G401.6 (cell line): Measurements from ENCODE around the gene CIAO3.
A peak's percentile ranks its signal among the peaks of the same experiment; 100 is the strongest.

Experiments used
- FAIRE-seq: peaks from 2 replicates; lab custom pipeline; 2012; peaks lifted over from hg19 to GRCh38; lab: Jason Lieb, UNC

The CIAO3 gene

DNA sequence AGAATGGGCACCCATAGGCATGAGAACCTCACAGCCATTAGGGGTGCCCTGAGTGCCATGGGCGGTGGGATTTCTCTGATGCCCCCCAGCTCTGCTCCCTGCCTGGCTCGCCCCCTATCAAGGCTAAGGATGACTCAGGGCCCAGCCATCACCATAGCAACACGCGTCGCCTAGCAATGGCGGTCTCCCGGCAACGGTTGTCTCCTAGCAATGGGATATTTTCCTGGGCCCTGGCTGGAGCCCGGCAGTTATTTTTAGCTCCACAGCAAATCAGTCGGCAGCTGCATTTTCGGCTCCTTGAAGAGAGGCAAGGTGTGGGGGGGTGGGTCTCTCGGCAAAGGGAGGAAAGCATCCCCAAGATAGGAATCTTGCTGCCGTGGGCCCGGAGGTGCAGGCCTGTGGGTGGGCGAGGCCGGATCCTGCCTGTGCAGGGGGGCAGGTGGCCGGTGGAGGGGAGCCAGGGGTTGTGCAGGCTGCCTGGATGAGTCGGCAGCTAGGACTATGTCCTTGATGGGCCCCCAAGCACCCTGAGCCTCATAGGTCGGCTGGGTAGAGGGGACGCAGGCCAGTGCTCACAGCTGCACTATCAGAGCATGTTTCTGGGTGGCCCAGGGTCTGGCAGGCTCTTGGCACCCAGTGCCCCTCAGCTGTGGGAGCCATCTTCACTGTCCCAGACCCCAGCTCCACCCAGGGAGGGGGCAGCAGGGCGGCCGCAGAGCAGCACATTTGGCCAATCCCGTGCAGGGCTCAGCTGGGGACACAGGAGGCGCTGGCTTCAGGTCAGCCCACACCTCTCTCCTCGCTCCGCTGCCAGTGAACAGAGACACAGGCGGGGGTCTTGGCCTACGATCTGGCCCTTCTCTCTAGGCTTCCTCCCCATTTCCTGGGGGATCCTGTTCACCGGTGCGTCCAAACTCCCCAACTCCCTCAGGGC, 31.0 kb downstream of the CIAO3 start:
- FAIRE-seq: peak; percentile 89

DNA sequence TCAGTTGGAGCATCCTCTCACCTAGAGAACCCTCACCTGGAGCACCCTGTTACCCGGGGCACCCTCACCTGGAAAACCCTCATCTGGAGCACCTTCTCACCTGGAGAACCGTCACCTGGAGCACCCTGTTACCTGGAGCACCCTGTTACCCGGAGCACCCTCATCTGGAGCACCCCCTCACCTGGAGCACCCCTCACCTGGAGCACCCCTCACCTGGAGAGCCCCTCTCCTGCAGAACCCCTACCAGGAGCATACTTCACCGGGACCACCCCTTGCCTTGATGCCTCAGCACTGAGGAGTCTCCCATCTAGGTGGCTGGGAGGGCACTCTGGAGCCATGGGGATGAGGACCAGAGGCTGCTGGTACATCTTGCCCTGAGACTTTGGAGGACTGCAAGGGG, 31.8 kb downstream of the CIAO3 start:
- FAIRE-seq: no peak

DNA sequence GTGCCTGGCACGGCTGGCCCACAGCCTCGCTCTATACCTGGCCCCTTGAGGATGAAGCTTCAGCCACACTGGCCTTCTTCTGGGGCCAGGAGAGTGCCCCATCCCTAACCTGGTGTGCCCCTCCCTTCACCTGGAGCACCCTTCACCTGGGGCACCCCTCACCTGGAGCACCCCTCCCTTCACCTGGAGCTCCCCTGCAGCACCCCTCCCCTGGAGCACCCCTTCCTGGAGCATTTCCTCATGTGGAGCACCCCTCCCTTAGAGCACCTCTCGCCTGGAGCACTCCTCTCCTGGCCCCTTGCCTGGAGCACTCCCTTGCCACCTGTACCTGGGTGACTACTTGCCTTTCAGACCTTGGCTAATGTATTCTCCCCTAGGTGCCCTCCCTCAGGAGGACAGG, 32.8 kb downstream of the CIAO3 start:
- FAIRE-seq: no peak

DNA sequence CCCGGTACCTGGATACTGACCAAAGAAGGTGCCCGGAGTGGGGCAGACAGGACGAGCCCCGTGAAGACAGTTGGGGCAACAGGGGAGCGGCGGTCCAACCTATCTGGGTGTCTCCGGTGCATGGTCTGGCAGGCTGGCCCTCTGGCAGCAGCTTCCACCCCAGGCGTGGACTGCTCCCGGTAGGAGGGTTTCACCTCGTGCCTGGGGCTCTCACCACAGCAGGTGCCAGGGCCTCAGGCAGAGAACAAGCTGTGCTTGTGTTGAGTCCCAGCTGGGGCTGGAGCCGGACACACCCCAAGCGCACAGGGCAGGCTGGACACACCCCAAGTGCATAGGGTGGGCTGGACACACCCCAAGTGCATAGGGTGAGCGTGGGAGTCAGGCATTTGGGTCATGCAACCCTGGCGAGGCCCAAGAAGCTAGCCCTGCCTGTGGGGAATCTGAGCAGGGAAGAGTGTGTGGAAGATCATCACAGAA, 33.7 kb downstream of the CIAO3 start:
- FAIRE-seq: no peak

DNA sequence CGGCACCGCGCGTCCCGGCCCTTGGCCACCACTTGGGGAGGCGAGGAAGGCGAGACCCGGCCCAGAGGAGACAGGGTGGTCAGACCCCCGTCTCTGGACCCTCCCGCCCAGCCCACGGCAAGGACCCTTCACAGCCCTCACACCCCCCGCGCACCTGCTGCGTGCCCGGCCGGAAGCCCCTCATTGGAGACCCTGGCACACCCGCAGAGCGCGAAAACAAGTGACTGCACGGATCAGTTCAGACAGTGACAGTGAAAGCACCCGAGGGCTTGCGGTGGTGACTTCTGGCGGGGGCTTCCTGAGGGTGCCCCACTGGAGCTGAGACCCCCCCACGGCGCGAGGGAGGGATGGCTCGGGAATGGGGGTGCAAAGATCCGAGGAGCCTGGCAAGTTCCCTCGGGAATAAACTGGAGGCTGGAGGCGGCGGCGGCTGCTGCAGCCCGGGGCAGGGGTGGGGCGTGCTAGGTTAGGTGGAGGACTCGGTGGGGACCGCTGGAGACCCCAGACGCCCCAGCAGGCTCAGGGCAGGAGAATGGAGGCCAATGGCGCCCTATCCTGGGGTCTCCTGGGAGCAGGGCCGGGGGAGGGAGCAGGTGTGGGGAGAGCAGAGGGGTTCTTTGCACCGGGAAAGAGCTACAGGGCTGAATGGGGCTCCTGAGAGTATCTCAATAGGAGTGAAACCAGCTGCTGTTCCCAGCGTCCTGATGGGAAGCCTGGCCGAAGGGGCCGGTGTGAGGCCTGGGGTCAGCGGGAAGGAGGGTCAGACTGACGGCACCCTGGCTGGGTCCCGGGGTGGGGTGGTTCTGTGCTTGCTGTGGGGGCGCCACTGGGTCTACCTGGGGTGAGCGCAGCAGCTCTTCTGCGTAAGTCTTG, 34.4 kb downstream of the CIAO3 start:
- no peak for FAIRE-seq

DNA sequence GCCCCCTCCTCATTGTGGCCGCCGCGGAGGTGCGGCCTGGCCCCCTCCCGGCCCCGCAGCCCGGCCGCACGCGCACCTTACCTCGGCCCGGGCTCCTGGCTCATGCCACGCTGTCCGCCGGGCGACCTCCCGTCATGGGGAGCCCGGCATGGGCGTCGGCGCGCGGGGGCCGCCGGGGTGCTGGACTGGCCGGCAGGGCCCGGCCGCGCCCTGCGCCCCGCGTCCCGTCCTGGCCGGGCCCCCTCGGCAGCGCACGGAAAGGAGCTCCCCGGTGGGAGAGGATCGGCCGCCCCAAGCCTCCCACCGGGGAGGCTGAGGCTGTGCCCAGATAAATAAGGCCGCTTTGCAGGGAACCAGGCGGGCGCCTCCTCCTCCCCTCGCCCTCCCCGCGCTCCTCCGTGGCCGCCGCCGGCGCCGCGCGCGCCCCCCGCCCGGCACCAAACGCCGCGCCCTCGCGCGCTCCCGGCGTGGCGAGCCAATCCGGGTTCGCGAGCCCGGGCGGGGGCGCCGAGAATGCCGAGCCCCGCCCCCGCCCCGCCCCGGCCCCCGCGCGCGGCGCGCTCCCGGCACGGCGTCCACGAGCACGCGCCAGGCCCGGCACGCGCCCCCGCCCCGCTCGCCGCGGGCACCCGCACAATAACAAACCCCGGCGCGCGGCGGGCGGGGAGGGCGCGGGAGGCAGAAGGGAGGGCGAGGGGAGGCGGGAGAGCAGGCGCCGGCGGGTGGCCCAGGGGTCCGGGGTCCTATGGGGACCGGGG, 35.2 kb downstream of the CIAO3 start, which contains the start of gene FBXL16:
FBXL16 (minus strand) TSS at position 371 of the 758 bp plus-strand sequence. CDS start 8,396 bp downstream, outside the sequence.
- no peak for FAIRE-seq

DNA sequence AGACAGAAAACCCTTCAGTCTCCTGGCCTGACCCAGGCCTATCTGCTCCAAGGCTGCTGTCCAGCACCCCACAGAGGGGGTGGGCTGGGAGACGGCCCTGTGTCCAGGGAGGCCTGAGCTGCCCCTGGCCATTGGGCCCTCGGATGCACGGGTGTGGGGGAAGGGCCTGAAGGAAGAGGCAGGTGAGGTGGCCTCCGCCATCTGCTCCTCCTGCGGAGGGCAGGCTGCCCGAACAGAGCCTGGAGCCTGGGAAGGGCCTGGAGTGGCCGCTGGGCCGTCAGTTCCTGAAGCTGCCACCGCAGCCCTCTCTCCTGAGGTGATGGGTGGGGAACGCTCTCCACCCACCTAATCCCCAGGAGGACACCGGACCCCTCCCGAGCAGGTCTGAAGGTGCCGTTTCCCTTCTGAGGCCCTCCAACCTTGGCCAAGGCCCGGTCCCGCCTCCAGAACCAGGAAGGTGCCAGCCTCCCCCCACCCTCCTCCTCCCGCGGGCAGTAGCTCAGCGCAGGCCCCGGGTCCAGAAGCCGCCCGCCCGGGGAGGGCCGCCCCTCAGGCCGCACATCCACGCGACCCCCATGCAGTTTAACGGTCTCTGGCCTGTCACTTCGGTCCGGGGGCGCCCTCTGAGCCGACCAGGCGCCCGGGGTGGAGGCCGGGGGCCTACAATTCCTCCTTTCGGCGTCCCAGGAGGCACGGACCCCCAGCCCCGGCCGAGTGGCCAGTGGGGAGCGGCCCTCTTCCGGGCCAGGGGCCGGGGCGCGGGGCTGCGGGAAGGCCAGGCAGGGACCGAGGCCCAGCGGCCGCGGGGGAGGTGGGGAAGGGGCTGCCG, 36.0 kb downstream of the CIAO3 start:
- FAIRE-seq: no peak

DNA sequence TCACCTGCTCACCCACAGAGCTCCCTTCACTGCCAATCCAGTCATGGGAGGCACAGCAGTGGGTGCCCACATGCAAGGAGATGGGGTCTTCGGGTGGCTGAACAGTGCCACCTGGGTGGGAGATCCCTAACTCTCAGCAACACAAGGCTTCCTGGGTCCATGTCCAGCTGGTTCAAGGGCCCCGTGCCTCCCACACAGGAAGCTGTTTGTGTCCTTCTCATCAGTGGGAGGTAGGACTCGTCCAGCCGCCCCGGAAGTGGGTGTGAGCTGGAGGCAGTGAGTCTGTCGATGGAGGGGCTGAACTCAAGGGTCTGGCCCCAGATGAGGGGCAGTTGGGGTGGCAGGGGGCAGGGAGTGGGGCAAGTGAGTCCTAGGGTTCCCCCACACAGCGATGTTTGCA, 36.8 kb downstream of the CIAO3 start:
- FAIRE-seq: no peak

DNA sequence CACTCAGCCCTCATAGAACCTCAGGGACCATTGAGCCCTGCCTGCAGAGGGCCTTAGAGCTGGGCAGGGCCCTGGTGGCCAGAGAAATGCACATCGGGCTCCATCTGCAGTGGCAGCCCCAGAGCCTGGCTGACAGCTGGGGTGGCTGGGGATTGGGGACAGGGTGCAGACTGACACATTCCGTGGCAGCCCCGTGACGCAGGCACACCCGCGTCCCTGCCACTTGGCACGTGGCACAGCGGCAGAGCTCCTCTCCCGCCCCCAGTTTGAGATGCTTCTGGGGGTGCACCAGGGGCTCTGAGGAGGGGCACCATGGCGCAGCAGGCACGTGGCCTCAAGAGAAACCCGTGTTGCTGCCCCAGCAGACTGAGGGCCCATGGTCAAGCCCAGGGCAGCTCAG, 37.4 kb downstream of the CIAO3 start:
- no peak for FAIRE-seq

DNA sequence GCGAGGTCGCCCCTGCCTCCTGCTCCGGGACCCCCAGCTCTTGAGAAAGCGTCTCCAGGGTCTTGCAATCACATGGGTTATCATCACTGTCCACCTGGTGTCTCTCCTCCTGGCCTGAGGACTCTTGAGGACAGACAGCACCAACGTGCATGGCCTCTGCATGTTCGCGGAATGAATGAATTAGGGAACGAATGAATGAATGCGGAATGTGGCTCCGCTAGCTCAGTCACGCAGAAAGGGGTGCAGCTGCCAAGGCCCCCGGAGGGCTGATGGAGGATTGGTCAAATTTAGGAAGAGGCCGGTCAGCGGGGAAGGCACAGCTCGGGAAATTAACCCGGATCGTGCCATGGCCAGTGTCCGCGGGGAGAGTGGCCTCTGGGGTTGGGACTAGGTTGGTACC, 38.5 kb downstream of the CIAO3 start:
- no peak for FAIRE-seq

DNA sequence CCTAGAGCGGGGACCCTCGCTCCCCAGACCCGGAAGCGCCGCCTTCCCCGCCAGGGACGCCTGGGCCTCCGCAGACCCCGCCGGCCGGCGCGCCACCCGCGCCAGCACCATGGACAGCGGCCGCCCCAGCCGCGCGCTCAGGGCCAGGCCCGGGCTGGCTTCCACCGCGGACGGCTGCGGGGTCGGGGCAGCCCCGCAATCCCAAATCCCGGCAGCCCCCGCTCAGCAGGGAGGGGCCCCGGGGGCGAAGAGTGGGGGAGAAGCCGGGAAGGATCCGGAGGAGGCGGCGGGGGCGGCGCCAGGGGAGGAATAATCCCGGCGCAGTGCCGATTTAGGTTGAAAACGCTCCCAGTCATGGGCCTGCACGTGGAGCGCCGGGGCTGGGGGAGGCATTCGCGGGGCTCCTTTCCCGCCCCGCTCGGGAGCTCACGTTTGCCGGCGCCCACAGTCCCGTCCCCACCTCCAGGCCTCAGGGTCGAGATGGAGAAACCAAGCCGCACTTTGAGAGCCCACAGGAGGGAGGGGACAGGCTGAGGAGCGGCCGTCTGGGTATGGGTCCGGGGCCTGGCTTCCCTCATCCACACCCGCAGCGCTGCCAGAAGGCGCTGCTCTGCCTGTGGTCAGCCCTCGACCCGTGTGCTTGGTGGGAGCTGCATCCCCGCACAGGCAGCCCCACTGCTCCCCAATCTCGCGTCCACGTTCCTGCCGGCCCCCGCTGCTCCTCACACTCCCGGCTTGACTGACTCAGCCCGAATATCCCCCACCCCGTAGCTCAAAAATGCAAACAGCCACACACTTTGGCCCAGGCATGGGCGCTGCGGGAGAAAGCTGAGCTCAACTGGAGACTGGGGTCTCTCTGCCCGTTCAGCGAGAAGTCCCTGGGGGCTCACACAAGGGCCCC, 39.9 kb downstream of the CIAO3 start:
- FAIRE-seq: no peak

DNA sequence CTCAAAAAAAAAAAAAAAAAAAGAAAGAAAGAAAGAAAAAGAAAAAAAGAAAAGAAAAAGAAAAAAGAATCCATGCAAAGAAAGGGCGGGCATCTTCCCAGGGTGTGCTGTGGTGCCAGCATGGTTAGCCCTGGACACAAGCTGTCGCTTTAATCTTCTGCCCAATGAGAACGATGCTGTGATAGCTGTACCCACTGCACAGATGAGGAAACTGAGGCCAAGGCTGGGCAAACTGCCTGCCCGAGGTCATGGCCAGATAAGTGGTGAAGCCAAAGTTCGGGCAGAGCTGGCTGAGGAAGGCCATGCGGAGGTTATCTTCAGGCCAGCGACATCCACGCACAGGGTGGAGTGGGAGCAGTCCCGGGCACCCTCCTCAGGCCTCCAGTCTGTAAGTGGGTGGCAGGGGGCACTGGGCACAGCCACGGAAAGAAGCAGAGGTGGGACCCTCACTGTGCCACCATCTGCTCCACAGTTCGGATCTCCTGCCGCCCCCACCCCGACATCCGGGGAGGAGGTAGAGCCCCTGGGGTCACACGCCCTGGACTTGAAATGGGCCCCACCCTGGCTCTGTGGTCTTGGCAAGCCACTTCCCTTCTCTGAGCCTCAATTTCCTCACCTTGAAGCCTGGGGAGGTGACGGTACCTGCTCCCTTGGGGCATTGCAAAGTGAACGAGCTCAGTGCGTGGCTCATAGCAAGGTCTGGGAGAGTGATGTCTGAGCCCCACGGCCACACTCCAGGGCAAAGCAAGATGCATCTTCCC, 41.7 kb downstream of the CIAO3 start:
- FAIRE-seq: no peak

DNA sequence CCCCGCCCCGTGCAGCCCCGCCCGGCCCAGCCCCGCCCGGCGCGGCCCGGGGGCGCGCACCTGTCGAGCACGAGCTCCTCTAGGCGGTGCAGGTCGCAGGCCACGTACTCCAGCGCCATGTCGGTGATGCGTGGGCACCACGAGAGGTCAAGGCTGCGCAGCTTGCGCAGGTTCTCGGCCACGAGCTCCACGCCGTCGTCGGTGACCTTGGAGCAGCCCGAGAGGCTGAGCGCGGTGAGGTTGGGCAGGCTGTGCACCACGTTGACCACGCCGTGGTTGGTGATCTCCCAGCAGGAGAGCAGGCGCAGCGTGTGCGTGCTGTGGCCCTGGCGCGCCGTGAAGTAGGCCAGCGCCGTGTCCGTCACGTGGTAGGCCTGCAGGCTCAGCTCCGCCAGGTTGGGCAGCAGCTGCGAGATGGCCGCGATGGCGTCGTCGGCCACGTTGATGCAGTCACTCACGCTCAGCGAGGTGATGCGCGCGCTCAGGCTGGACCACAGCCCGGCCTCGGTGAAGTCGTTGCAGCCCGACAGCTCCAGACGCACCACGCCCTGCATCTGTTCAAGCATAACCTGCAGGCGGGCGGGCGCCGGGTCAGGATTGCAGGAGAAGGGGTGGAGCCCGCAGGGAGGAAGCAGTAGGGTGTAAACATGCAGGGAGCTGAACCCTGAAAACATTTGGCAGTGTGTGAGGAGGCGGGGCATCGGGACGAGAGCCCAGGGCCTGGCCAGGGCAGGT, 45.3 kb downstream of the CIAO3 start:
- FAIRE-seq: no peak

DNA sequence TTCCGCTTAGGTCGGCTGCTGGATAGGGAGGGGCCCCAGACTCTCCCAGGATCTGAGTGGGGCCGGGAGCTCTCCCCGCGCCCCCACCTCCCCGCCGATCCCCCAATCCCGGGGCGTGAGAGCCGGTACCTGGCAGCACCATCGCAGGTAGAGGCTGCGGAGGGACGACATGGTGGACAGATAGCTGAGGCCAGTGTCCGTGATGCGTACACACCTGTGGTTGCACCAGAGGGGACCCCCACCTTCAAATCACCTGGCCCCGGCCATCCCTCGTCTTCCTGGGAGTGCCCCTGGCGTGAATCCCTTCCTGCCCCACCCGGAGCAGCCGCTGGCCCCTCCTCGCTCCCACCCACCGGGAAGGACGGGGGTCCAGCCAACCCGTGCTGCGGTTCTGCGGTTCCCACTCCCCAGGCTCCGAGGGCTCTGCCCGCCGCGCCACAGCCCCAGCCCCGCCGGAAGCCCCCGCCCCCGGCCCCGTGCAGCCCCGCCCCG, 45.9 kb downstream of the CIAO3 start:
- FAIRE-seq: no peak

DNA sequence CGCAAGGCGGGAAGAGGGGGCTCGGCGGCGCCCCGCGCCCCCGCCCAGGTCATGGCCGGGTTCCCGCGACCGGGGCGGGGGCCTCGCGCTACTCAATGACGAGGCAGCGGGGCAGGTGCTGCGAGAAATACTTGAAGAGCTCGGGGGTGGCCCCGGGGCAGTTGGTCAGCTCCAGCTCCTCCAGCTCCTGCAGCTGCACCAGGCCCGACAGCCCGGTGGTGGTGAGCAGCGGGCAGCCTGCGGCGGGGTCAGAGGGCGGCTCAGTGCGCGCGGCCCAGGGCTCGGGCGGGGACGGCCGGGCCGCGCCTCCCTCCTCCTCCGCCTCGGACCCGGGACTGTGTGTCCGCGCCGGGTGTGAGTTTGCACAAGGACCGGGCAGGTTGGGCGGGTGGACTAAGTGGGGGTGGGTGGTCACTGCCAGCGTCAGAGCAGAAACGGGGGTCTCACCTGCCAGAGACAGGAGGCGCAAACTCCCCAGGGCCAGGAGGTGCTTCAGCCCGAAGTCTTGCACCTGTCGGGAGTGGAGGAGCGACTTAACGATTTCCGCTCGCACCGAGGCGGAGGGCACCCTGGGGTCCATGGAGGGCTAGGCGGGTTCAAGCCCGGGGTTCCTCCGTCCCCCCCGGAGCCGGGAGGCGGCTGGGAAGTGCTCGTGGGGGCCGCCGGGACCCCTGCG, 46.5 kb downstream of the CIAO3 start:
- no peak for FAIRE-seq

DNA sequence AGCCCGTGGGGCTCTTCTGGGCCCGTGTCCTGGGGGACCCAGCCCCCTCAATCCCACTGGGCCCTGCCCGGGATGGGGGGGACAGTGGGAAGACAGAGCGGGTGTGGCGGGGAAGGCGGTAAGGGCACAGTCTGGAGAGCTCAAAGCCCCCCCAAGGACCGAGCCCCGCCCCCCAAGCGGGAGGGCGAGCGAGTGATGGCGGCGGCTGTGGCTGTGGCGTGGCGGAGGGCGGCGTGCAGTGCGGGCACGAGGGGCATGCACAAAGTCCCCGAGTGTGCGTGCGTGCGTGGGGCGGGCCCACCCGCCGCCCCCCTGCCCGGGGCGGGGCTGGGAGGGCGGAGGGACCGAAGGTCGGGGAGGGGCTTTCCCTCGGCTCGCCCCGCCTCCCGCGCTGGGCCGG, 47.0 kb downstream of the CIAO3 start:
- no peak for FAIRE-seq

DNA sequence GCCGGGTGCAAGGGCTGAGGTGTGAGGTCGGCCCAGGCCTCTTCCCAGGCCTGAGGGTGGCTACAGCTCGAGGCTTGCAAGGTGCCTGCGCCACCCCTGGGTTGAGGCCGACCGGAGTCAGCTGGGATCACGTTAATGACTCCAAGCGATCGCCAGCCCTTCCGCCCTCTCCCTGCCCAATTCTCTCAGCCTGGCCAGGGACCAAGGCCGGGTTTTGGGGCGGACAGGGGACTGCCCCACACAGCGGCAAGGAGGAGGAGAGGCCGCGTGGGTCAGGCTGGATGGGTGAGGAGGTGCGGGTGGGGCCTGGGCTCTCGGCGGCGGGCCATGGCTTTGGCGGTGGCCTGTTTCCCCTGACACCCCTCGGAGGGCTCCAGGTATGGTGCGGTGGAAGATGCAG, 47.4 kb downstream of the CIAO3 start:
- FAIRE-seq: no peak
